ENCODE data around the gene MMP14. TPM values are rescaled to one million over a fixed set of nuclear protein-coding genes. Genes with fewer than 3 reads are reported as not detected.

MMP14 gene
- total and polyA plus RNA-seq, 2 of the 13 experiments (the other 11 are each of a cell fraction or from before 2014, with no cell fraction given): 5.2 to 9.8 TPM

GRCh38 chr14:22829661-22830442 lies 6.5 kb upstream of the MMP14 start, which contains the start of gene MRPL52 (continued):
- TF ChIP-seq ZNF512 (CRISPR knock-in tag; IDR thresholded peaks at IDR 0.05) (peak; percentile 25; the same call in 1 of the 2 replicates), THAP8 (CRISPR knock-in tag; IDR thresholded peaks at IDR 0.05; ENCODE audit: borderline replicate concordance) (peak; percentile 59; the same call in 1 of the 2 replicates), ZNF615 (CRISPR knock-in tag; IDR thresholded peaks at IDR 0.05; ENCODE audit: borderline replicate concordance) (no peak), ZNF335 (CRISPR knock-in tag; IDR thresholded peaks at IDR 0.05) (peak; percentile 88), FOXK1 (CRISPR knock-in tag; IDR thresholded peaks at IDR 0.05; ENCODE audit: borderline replicate concordance, low read depth) (peak; percentile 79), ZNF546 (CRISPR knock-in tag; conservative IDR thresholded peaks at IDR 0.05) (peak; percentile 57; the same call in 1 of the 2 replicates), DMTF1 (CRISPR knock-in tag; IDR thresholded peaks at IDR 0.05) (no peak), GATAD1 (CRISPR knock-in tag; IDR thresholded peaks at IDR 0.05) (peak; percentile 94), ZNF263 (CRISPR knock-in tag; IDR thresholded peaks at IDR 0.05) (peak; percentile 73), MIER3 (CRISPR knock-in tag; IDR thresholded peaks at IDR 0.05; ENCODE audit: borderline replicate concordance) (no peak), ZNF629 (CRISPR knock-in tag; conservative IDR thresholded peaks at IDR 0.05) (no peak), HNRNPUL1 (IDR thresholded peaks at IDR 0.05; ENCODE audit: low read depth, low read length) (no peak), TIGD3 (CRISPR knock-in tag; IDR thresholded peaks at IDR 0.05; ENCODE audit: borderline replicate concordance) (peak; percentile 82; the same call in 1 of the 2 replicates), PTBP1 (IDR thresholded peaks at IDR 0.05; ENCODE audit: low read depth, low read length, poor library complexity, severe bottlenecking) (no peak), ETS1 (CRISPR knock-in tag; IDR thresholded peaks at IDR 0.05) (no peak), FOXM1 (CRISPR knock-in tag; IDR thresholded peaks at IDR 0.05) (peak; percentile 52; the same call in 1 of the 2 replicates), POGK (CRISPR knock-in tag; conservative IDR thresholded peaks at IDR 0.05) (peak; percentile 67; the same call in 1 of the 2 replicates), ZNF224 (CRISPR knock-in tag; IDR thresholded peaks at IDR 0.05) (peak; percentile 99; the same call in 1 of the 2 replicates), PHB2 (IDR thresholded peaks at IDR 0.05; ENCODE audit: partially characterized antibody) (no peak), SIX4 (CRISPR knock-in tag; IDR thresholded peaks at IDR 0.05) (peak; percentile 19; the same call in 1 of the 2 replicates)
